Omental fat pad (tissue), 4 donors: ENCODE data around the gene TMED4. TPM values are rescaled to one million over a fixed set of nuclear protein-coding genes. Genes with fewer than 3 reads are reported as not detected.

ENCODE experiments used
- ATAC-seq: fragments of 150-250 bp; one replicate; pipeline ENCODE4 v1.9.1; 2016; ENCODE audit warnings: mild to moderate bottlenecking, moderate library complexity; ENCODE audit not compliant: low FRiP score
- DNase-seq: peaks from one replicate; pipeline ENCODE4 v3.0.0-alpha.2; 2019; ENCODE audit warnings: low spot score
- CTCF ChIP-seq, 3 donors: fragments of 450-650 bp; IDR thresholded peaks; one replicate each; pipeline ENCODE4 v1.5.1; 2016 to 2017; ENCODE audit warnings: antibody characterized with exemption in 3 of 3, mild to moderate bottlenecking in 3 of 3, moderate library complexity in 2 of 3
- total RNA-seq, 4 donors: library from RNA; depleted of rRNA; stranded (reverse); fragments of >200 nt; gene quantifications; one replicate each; pipeline ENCODE4 v1.1.0, GENCODE V29; 2016

The TMED4 gene
- total RNA-seq, 4 donors from 2014 or later: 105 to 140 (median 124) TPM

DNA sequence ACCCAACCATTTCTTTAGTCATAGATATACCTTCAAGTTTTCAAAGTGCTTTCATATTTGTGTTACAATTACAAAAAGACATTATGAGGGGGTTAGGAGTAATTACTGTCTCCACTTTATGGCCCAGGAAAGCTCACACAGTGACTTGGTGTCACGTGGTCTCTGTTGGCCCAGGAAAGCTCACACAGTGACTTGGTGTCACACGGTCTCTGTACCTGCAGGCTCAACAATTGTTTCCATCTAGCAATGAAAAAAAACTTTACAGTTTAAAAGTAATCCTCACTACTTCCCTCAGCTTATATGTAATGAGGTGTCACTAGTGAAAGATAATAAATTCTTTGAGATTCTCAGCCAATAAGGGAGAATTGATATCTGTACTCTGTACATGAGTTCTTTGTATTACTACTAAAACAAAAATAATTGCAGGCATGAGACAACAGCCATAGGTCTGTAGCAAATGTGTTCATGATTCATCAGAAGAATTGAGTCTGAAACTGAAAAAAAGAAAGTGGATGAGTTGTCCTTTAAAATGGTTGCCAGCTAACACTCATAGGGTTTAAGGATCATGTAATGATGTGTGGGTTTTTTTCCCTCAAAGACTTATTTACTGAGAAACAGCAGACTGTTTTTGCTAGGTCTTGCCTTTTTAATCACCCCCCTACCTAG is 35.3 kb upstream of the TMED4 start:
- DNase-seq (no peak), ATAC-seq (peak; percentile 49)
- no peak for TF ChIP-seq CTCF (IDR thresholded peaks at IDR 0.05)

GRCh38 chr7:44616545-44616944 is 34.5 kb upstream of the TMED4 start:
- DNase-seq (no peak), ATAC-seq (no peak)
- TF ChIP-seq CTCF (IDR thresholded peaks at IDR 0.05): no peak

DNA sequence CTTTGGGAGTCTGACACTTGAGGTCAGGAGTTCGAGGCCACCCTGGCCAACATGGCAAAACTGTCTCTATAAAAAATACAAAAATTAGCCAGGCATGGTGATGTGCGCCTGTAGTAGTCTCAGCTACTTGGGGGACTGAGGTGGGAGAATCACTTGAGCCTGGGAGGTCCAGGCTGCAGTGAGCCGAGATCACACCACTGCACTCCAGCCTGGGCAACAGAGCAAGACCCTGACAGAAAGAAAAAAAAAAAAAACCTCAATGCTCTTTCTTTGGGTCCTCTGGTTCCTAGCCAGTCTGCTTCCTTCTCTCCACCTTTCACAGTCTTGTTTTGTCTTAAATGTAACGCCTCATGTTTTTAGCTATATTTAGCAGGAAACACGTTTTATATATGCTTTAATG is 33.8 kb upstream of the TMED4 start:
- no peak for TF ChIP-seq CTCF (IDR thresholded peaks at IDR 0.05)
- DNase-seq (no peak), ATAC-seq (no peak)

DNA sequence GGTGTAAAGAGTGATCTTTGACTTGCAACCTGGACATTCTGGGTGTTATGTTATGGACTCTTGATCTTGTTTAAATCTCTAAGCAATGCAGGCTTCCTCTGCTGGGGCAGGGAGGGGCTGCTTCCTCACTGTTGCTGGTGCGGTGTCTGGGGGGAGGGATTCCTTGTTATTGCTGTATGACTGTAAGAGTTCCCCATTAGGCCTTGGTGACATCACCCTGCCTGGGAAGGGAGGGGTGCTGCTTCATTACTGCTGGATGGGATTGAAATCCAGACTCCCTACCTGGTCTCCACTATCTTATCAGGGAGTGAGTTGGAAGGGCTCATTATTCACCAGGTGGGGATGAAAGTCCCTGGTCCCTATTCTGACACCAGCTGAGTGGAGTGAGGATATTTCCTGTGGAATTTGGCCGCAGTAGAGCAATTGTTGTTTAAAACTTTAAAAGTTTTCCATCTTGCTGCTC is 33.1 kb upstream of the TMED4 start:
- DNase-seq: no peak
- TF ChIP-seq CTCF (IDR thresholded peaks at IDR 0.05): no peak
- no peak for ATAC-seq

DNA sequence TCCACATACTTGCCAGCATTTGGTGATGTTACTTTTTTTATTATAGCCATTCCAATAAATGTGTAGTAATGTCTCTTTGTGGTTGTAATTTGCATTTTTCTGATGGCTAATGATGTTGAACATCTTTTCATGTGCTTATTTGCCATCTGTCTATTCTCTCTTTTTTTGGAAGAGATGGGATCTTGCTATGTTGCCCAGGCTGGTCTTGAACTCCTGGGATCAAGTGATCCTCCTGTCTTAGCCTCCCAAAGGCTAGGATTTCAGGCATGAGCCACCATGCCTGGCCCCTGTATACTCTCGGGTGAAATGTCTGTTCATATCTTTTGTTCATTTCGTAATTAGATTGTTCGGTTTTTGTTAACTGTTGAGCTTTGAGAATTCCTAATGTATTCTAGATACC is 27.8 kb upstream of the TMED4 start:
- ATAC-seq (no peak), DNase-seq (no peak)
- TF ChIP-seq CTCF (IDR thresholded peaks at IDR 0.05): no peak

DNA sequence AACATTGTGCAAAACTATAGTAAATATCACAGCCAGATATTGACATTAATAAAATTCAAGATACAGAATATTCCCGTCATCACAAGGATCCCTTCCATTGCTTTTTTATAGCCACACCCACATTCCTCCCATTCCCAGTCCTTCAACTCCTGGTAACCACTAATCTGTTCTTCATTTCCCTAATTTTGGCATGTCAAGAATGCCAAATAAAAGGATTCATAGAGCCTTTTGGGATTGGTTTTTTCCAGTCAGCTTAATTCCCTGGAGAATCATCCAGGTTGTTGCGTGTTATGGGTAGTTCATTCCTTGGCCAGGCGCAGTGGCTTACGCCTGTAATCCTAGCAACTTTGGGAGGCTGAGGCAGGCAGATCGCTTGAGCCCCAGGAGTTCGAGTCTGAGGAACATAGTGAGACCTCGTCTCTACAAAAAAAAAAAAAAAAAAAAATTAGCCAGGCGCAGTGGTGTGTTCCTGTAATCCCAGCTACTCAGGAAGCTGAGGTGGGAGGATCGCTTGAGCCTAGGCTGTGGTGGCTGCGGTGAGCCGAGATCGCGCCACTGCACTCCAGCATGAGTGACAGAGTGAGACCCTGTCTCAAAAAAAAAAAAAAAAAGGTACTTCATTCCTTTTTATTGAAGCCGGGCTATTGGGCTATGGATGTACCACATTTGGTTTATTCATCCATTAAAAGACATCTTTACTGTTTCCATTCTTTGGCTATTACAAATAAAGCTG is 27.1 kb upstream of the TMED4 start:
- no peak for ATAC-seq
- DNase-seq: no peak
- no peak for TF ChIP-seq CTCF (IDR thresholded peaks at IDR 0.05)
